Choroid plexus epithelial cell (primary cell): ENCODE data around the gene EBF3.

Source experiments
- DNase-seq: peaks from one replicate; pipeline ENCODE4 v3.0.0-alpha.2; 2010; ENCODE audit warnings: low read depth
- H3K4me3 ChIP-seq: 2 replicates; pipeline ENCODE4 v1.5.1; 2011; ENCODE audit warnings: low read depth, mild to moderate bottlenecking, control low read depth, low read length, moderate library complexity
- CTCF ChIP-seq: conservative IDR thresholded peaks from 2 replicates; pipeline ENCODE4 v1.5.1; 2011; ENCODE audit warnings: low read depth, mild to moderate bottlenecking, control low read depth, inconsistent platforms, low read length, moderate library complexity

Gene EBF3

DNA sequence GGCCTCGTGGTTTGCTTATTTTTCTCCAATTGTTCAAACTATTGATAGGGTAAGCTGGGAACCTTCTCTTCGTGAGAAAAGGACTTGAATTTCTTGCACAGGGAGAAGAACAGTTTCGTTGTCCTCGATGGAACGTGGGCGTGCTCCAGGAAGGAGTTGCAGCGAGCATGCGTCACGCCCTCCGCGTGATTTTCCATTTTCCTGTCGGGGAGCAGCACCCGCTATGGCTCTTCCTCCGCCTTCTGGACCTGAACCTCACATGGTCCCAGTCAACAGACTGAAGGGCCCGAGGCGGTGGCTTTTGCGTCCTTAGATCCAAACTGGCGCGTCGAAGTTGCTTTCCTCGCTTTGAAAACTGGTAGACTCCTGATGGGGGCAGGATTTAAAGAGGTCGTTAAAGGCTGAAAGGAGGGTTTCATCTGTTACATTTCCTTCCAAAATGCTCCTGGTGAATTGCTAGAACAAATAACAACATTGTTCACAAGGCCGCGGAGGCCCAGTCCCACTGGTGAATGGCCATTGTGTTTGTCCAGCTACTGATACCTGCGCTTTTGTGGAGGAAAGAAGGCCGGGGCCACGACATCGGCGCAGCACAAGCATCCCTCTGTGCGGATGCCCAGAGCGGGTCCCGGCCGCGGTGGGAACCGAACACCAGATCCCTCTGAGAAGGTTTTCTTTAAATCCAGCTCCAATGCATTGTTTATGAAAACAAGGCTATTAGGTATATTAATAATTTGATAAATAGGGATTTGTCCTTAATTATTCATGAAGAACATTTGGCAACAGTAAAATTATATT, 75.9 kb downstream of the EBF3 start:
- H3K4me3 ChIP-seq: no peak overlapping the region
- DNase-seq: no peak
- no peak for TF ChIP-seq CTCF

DNA sequence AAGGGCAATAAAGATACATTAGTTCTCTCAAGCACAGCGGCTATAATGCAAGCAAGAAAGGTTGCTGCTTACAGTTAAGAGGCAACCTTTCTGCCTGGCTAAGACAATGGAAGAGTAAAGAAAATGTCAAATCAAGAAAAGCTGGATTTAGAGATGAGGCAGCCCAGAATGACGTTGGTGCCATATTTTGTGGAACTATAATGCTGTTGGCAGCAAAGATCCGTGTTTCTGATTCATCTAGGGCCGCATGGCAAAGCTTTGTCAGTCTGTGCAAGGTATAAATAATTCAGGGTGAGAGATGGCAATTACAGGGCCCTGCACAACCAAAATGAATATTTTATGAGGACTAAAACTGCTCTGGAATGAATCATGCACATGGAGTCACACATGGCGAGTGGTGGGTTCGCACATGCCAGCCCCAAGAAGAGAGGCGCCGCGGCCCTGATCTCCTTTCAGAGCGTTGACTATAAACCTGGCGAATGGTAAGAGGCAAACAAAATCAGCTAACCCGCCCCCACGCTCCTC, 76.6 kb downstream of the EBF3 start:
- H3K4me3 ChIP-seq: no peak overlapping the region
- DNase-seq: no peak
- no peak for TF ChIP-seq CTCF

DNA sequence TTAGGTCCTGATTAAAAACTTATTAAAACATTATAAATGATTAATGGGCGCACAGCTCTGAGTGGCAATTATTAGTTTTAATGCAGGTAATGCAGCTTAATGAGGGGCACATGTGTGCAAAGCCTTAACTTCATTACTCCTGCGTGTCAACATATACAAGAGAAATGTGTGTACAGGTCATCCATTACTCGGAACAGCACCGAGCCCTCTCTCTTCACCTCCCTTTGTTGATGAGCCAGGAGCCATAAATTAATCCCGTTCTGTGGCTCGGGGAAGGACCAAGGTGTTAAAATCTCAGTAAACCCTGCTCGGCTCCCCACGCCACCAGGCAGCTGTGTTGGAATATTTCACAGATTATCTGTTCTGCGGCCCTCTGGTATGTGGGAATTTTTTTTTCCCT, 77.8 kb downstream of the EBF3 start:
- DNase-seq: no peak
- no peak for TF ChIP-seq CTCF

GRCh38 chr10:129885526-129885925, 78.5 kb downstream of the EBF3 start:
- no peak for TF ChIP-seq CTCF
- no peak overlapping the region for H3K4me3 ChIP-seq
- DNase-seq: no peak

More for the DNA sequence above, 77.8 kb downstream of the EBF3 start:
- no peak overlapping the region for H3K4me3 ChIP-seq

DNA sequence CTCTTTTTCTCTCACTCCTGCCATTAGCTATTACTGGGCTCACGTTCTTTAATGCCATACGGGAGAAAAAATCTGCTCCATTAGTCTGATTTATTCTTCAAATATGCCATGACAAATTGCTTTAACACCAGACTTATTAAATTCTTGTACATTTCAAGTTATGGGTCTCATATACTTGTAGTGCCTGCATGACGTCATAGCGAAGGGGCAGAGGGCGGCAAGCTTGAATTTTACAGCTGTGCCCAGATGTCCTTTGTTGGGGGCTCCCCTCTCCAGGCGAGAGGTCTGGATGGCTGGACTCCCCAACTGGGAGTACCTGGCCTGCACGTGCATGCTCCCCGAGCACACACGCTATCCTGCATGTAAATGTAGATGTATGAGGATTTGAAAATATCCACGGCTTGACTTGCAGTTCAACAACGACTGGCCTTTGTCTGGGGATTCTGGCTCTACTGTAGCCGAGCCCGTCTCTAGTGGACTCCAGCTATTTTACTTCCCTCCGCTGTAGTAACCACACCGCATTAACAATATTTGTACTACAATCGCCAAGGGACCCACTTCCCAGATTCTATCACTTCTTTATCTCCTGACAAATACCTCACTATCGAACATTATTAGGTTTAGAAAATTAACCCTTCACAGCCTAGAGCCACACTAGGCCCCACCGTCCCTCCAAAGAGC, 79.5 kb downstream of the EBF3 start:
- TF ChIP-seq CTCF: no peak
- no peak for DNase-seq
- no peak overlapping the region for H3K4me3 ChIP-seq

GRCh38 chr10:129883626-129884397, 80.3 kb downstream of the EBF3 start:
- no peak for TF ChIP-seq CTCF
- H3K4me3 ChIP-seq: no peak overlapping the region

More at GRCh38 chr10:129883626-129884397, 80.3 kb downstream of the EBF3 start:
- no peak for DNase-seq
